K562 (cell line): ENCODE results near the gene SUPT5H. TPM values are rescaled to one million over a fixed set of nuclear protein-coding genes. Genes with fewer than 3 reads are reported as not detected.
A peak's percentile ranks its signal among the peaks of the same experiment; 100 is the strongest.

Experiments
- ATAC-seq: fragments of 200-7000 bp; cut with Tn5 transposase; 3 replicates; pipeline ENCODE4 v1.9.1; 2020; ENCODE audit warnings: moderate library complexity
- BruUV-seq: library from RNA; stranded (reverse); fragments of 400-500 nt; replicated peaks from 2 replicates; lab custom pipeline; 2021; lab: Mats Ljungman, UMichigan
- CTCF ChIA-PET: fragments of 300-600 bp; formaldehyde crosslinking; extraction: SDS; loops from one replicate; lab custom pipeline; 2021; ENCODE audit warnings: low intra/inter-chr PET ratio; lab: Yijun Ruan, JAX
- POLR2A ChIA-PET: fragments of 300-600, 350-650 bp; sonication (Branson Sonifier 250); formaldehyde crosslinking; extraction: SDS; loops from one replicate; lab custom pipeline; 2021; ENCODE audit warnings: antibody characterized with exemption, inconsistent platforms; lab: Yijun Ruan, JAX
- DNase-seq, 4 experiments: peaks; one replicate each; pipeline versions ENCODE4 v3.0.0 to v3.0.0-alpha.2; 2011 to 2018; ENCODE audit warnings: low spot score in 3 of 4, mixed read lengths in 3 of 4; ENCODE audit errors: extremely low read depth in 1 of 4
- FAIRE-seq: peaks from 2 replicates; lab custom pipeline; 2011; peaks lifted over from hg19 to GRCh38; lab: Jason Lieb, UNC
- H2AFZ ChIP-seq: 2 replicates; pipeline ENCODE4 v1.6.0; 2011; ENCODE audit warnings: low read depth, low read length, control low read depth, inconsistent platforms
- H3K27ac ChIP-seq: fragments of 200-600 bp; 3 replicates; pipeline ENCODE4 v1.8.0; 2011; ENCODE audit warnings: low read depth, mild to moderate bottlenecking, control low read depth, inconsistent platforms, low read length, moderate library complexity, mixed read lengths; ENCODE audit errors: extremely low read depth
- H3K27me3 ChIP-seq, 2 experiments: fragments of 300-600 bp in 1 of 2; 2 replicates in 1 of 2; 3 replicates in 1 of 2; pipeline versions ENCODE4 v1.6.0 to v1.8.0; 2011; ENCODE audit warnings: inconsistent platforms in 2 of 2, low read length in 2 of 2, mild to moderate bottlenecking in 1 of 2, mixed read lengths in 1 of 2, moderate library complexity in 1 of 2; ENCODE audit not compliant: control insufficient read depth in 2 of 2, insufficient read depth in 2 of 2
- H3K36me3 ChIP-seq: fragments of 300-600 bp; 3 replicates; pipeline ENCODE4 v1.8.0; 2011; ENCODE audit warnings: mild to moderate bottlenecking, low read length, inconsistent platforms; ENCODE audit not compliant: control insufficient read depth, insufficient read depth
- H3K4me1 ChIP-seq, 2 experiments: fragments of 200-600 bp in 1 of 2; replicated peaks in 1 of 2; 2 replicates in 1 of 2; 3 replicates in 1 of 2; pipeline versions ENCODE4 v1.5.1 to v1.8.0; 2011; ENCODE audit warnings: inconsistent platforms in 2 of 2, low read length in 2 of 2, mild to moderate bottlenecking in 1 of 2, mixed read lengths in 1 of 2, moderate library complexity in 1 of 2; ENCODE audit not compliant: control insufficient read depth in 2 of 2, insufficient read depth in 2 of 2
- H3K4me2 ChIP-seq: 2 replicates; pipeline ENCODE4 v1.6.1; 2011; ENCODE audit warnings: low read length, control low read depth, inconsistent platforms, mixed read lengths; ENCODE audit not compliant: insufficient read depth
- H3K4me3 ChIP-seq: fragments of 200-600 bp; sonication (generic), shearing (Covaris generic); 2 replicates; pipeline ENCODE4 v1.5.1; 2016; ENCODE audit warnings: control low read depth, inconsistent platforms
- H3K79me2 ChIP-seq: fragments of 200-600 bp; 3 replicates; pipeline ENCODE4 v1.8.0; 2011; ENCODE audit warnings: low read length, inconsistent platforms; ENCODE audit not compliant: control insufficient read depth, insufficient read depth
- H3K9ac ChIP-seq, 2 experiments: 2 replicates each; pipeline versions ENCODE4 v1.6.0 to v1.6.1; 2011; ENCODE audit warnings: low read depth in 2 of 2, low read length in 2 of 2, control low read depth in 1 of 2, inconsistent platforms in 1 of 2, mild to moderate bottlenecking in 1 of 2, mixed read lengths in 1 of 2; ENCODE audit not compliant: insufficient read depth in 1 of 2
- H3K9me1 ChIP-seq: one replicate; pipeline ENCODE4 v1.6.0; 2011; ENCODE audit warnings: inconsistent platforms, mild to moderate bottlenecking, low read length, moderate library complexity; ENCODE audit not compliant: control insufficient read depth, insufficient read depth
- H3K9me3 ChIP-seq: replicated peaks from 2 replicates; pipeline ENCODE4 v1.5.1; 2011; ENCODE audit warnings: low read depth, low read length, inconsistent platforms; ENCODE audit not compliant: control insufficient read depth, insufficient read depth
- H4K20me1 ChIP-seq: replicated peaks from 2 replicates; pipeline ENCODE4 v1.6.1; 2011; ENCODE audit warnings: low read length, inconsistent platforms, mixed read lengths; ENCODE audit not compliant: control insufficient read depth, insufficient read depth
- BCOR ChIP-seq: fragments of 450-650 bp; IDR thresholded peaks from 2 replicates; pipeline ENCODE4 v1.6.1; 2016
- CBFA2T3 ChIP-seq: fragments of 450-650 bp; IDR thresholded peaks from 2 replicates; pipeline ENCODE4 v1.6.1; 2017
- KDM1A ChIP-seq, 2 experiments: fragments of 450-650 bp; IDR thresholded peaks; 2 replicates each; pipeline ENCODE4 v1.6.1; 2016; ENCODE audit warnings: mild to moderate bottlenecking in 2 of 2
- RBM25 ChIP-seq: fragments of 200-400 bp; formaldehyde crosslinking; IDR thresholded peaks from 2 replicates; pipeline ENCODE4 v1.6.1; 2018; ENCODE audit warnings: low read length, low read depth, moderate library complexity; ENCODE audit not compliant: severe bottlenecking
- RCOR1 ChIP-seq, 2 experiments: IDR thresholded peaks; 2 replicates each; pipeline ENCODE4 v1.6.1; 2012; ENCODE audit warnings: low read depth in 2 of 2, low read length in 2 of 2, borderline replicate concordance in 1 of 2, improper control_type of control experiment in 1 of 2
- TAF1 ChIP-seq: IDR thresholded peaks from 2 replicates; pipeline ENCODE4 v1.6.1; 2011; ENCODE audit warnings: mild to moderate bottlenecking, low read length, moderate library complexity; ENCODE audit not compliant: insufficient read depth, control insufficient read depth, severe bottlenecking; ENCODE audit errors: extremely low read depth
- WGBS: fragments of 100-300 bp; shearing (Covaris generic); methylation state at CpG from one replicate; pipeline ENCODE4 v1.1.6; 2016; ENCODE audit warnings: low coverage, mixed read lengths; ENCODE audit not compliant: insufficient coverage; ENCODE audit errors: missing lambda C conversion rate; 5-methylcytosine and 5-hydroxymethylcytosine counted together
- in situ Hi-C: fragments of 300-500 bp; cut with MboI; formaldehyde crosslinking; loops from 4 replicates; pipeline ENCODE4 v1.15.0; 2018; ENCODE audit warnings: inconsistent platforms, mixed read lengths
- intact Hi-C: fragments of 100-400 bp; cut with micrococcal nuclease; formaldehyde crosslinking; loops from 2 replicates; pipeline ENCODE4 v1.14.2; 2022
- polyA plus RNA-seq, 8 experiments: library from polyadenylated mRNA; depleted of rRNA in 4 of 8; stranded (reverse) in 5 of 8; unstranded in 3 of 8; fragments of >200 nt; fragmentation: Nextera tagmentation in 2 of 8; fragmentation: Illumina TruSeq in 1 of 8; extraction: Ambion mirVana in 2 of 8; extraction: Trizol in 1 of 8; gene quantifications; 2 replicates each; pipeline versions ENCODE4 v1.2.1 to v1.2.3, GENCODE V29; 2011 to 2014; ENCODE audit warnings: inconsistent platforms in 1 of 8, missing spikeins in 1 of 8
- total RNA-seq, 7 experiments: library from RNA; depleted of rRNA in 6 of 7; stranded (reverse); fragments of >200 nt in 6 of 7; fragmentation: Illumina TruSeq in 2 of 7; extraction: Trizol in 2 of 7; gene quantifications; 2 replicates each; pipeline versions ENCODE4 v1.2.1 to v1.2.3, GENCODE V29; 2011 to 2021; ENCODE audit warnings: low replicate concordance in 1 of 7

The SUPT5H gene
- total and polyA plus RNA-seq, 9 of the 15 experiments (the other 6 are each of a cell fraction or from before 2014, with no cell fraction given) = 13.3 to 85.9 (median 35.9) TPM

GRCh38 chr19:39517432-39517831, 72.0 kb downstream of the SUPT5H start:
- no peak overlapping the region for H3K9ac ChIP-seq
- no TSS peak for BruUV-seq
- no peaks in the 10 kb centered on the region for H3K9me3 ChIP-seq
- CTCF ChIA-PET = no interaction called here
- intact Hi-C loops (no loop called here), in situ Hi-C loops (no loop called here)
- DNase-seq = no peak
- POLR2A ChIA-PET = interaction anchor here (0.5 to 0.9 kb wide), 2 partner anchors 29 to 81 kb away, joined by 3 read pairs; partner anchors contain the start of gene RPS16
- no peaks in the 10 kb centered on the region for H3K79me2 ChIP-seq
- H4K20me1 ChIP-seq = no peaks in the 10 kb centered on the region
- ATAC-seq = no peak
- H3K27me3 ChIP-seq = peaks cover 4 to 19% of the 10 kb centered on the region in 2 experiments; a peak in 4 of 5 replicates
- no peak overlapping the region for H3K4me2 ChIP-seq
- H3K9me1 ChIP-seq = no peaks in the 10 kb centered on the region
- no peak overlapping the region for H2AFZ ChIP-seq
- H3K4me1 ChIP-seq = peaks cover 21 to 32% of the 10 kb centered on the region in 2 experiments; a peak in 4 of 5 replicates
- H3K4me3 ChIP-seq = no peak overlapping the region
- H3K27ac ChIP-seq = no peak overlapping the region
- H3K36me3 ChIP-seq = no peaks in the 10 kb centered on the region
- no peak for FAIRE-seq
- TF ChIP-seq TAF1 = no peak
- peak; percentile 53 to 68; a peak in 3 of 4 replicates for TF ChIP-seq KDM1A (IDR thresholded peaks at IDR 0.05)
- peak; percentile 77 for TF ChIP-seq RBM25
- 0 out of 4 replicates have a peak, but pooled peaks of 1 of the 2 experiments have one; percentile 14 for TF ChIP-seq RCOR1 (IDR thresholded peaks at IDR 0.05; ENCODE audit: borderline replicate concordance in 1 of 2, low read depth in 2 of 2, low read length in 2 of 2)
- peak; percentile 90 for TF ChIP-seq BCOR
- no peak for TF ChIP-seq CBFA2T3
- TF ChIP-seq, all 486 proteins: peak for 4
- 61% methylated on average over 3 of the region's 3 CpGs for WGBS
